ENCODE measurements around the gene HOXB1.
A peak's percentile ranks its signal among the peaks of the same experiment; 100 is the strongest.
"Not testable (repeated sequence)": the region's sequence is repeated elsewhere in the genome, so short reads cannot be mapped to it uniquely, and the experiment has no call there.

Gene HOXB1

GRCh38 chr17:48519427-48519826 is 11.4 kb downstream of the HOXB1 start:
- DNase-seq (ENCODE audit: low spot score) = no peak

GRCh38 chr17:48517478-48517877 is 13.3 kb downstream of the HOXB1 start:
- DNase-seq (ENCODE audit: low spot score) = no peak

GRCh38 chr17:48515925-48516900 is 14.6 kb downstream of the HOXB1 start:
- no peak for DNase-seq (ENCODE audit: low spot score)

- DNase-seq (ENCODE audit: low spot score) = no peak
Measured at GRCh38 chr17:48514477-48514876, 16.3 kb downstream of the HOXB1 start.

GRCh38 chr17:48513666-48514455 is 16.9 kb downstream of the HOXB1 start:
- DNase-seq (ENCODE audit: low spot score) = no peak

GRCh38 chr17:48513097-48513496 is 17.7 kb downstream of the HOXB1 start:
- peak; percentile 30 for DNase-seq (ENCODE audit: low spot score)

- peak; percentile 67 for DNase-seq (ENCODE audit: low spot score)
Measured at GRCh38 chr17:48510761-48511604, 19.8 kb downstream of the HOXB1 start.

- no peak for DNase-seq (ENCODE audit: low spot score)
Measured at GRCh38 chr17:48510381-48510760, 20.4 kb downstream of the HOXB1 start.

- not testable (repeated sequence) for DNase-seq (ENCODE audit: low spot score)
Measured at GRCh38 chr17:48509708-48510107, 21.1 kb downstream of the HOXB1 start.

- no peak for DNase-seq (ENCODE audit: low spot score)
Measured at GRCh38 chr17:48506246-48506645, 24.6 kb downstream of the HOXB1 start.

GRCh38 chr17:48505788-48506187 is 25.0 kb downstream of the HOXB1 start:
- peak; percentile 69 for DNase-seq (ENCODE audit: low spot score)

GRCh38 chr17:48504953-48505352 is 25.9 kb downstream of the HOXB1 start:
- DNase-seq (ENCODE audit: low spot score) = no peak

- no peak for DNase-seq (ENCODE audit: low spot score)
Measured at GRCh38 chr17:48503747-48504146, 27.1 kb downstream of the HOXB1 start.

GRCh38 chr17:48502901-48503300 is 27.9 kb downstream of the HOXB1 start:
- DNase-seq (ENCODE audit: low spot score) = no peak

- DNase-seq (ENCODE audit: low spot score) = no peak
Measured at GRCh38 chr17:48502312-48502711, 28.5 kb downstream of the HOXB1 start.

GRCh38 chr17:48500435-48501426 is 30.1 kb downstream of the HOXB1 start:
- no peak for DNase-seq (ENCODE audit: low spot score)

GRCh38 chr17:48499735-48500434 is 30.9 kb downstream of the HOXB1 start:
- DNase-seq (ENCODE audit: low spot score) = no peak

GRCh38 chr17:48499248-48499647 is 31.6 kb downstream of the HOXB1 start:
- DNase-seq (ENCODE audit: low spot score) = no peak

GRCh38 chr17:48498164-48498850 is 32.5 kb downstream of the HOXB1 start:
- no peak for DNase-seq (ENCODE audit: low spot score)

- no peak for DNase-seq (ENCODE audit: low spot score)
Measured at GRCh38 chr17:48497103-48497502, 33.7 kb downstream of the HOXB1 start.

Data from CD4-positive, alpha-beta T cell treated with Interleukin-6 at 100 ng/mL for 8 hours (primary cell).